ENCODE data around the gene PHF5A.
"Not testable (repeated sequence)": the region's sequence is repeated elsewhere in the genome, so short reads cannot be mapped to it uniquely, and the experiment has no call there.

The PHF5A gene

GRCh38 chr22:41434361-41435003, 34.0 kb downstream of the PHF5A start:
- H3K27ac ChIP-seq (ENCODE audit: low read length); H3K9me3 ChIP-seq (ENCODE audit: control insufficient read depth, insufficient read depth, low read length); H3K4me3 ChIP-seq (ENCODE audit: low read length); H3K27me3 ChIP-seq (ENCODE audit: control insufficient read depth, insufficient read depth, low read length); DNase-seq (ENCODE audit: low read depth, low spot score); H3K4me1 ChIP-seq (ENCODE audit: control insufficient read depth, insufficient read depth, low read length): not testable (repeated sequence)
- H3K36me3 ChIP-seq (ENCODE audit: control insufficient read depth, insufficient read depth, low read length), result peaks cover 32% of the 10 kb centered on the region
- WGBS (ENCODE audit: insufficient coverage, insufficient read length), result no CpG with 5 or more reads among the region's 5 CpGs

DNA sequence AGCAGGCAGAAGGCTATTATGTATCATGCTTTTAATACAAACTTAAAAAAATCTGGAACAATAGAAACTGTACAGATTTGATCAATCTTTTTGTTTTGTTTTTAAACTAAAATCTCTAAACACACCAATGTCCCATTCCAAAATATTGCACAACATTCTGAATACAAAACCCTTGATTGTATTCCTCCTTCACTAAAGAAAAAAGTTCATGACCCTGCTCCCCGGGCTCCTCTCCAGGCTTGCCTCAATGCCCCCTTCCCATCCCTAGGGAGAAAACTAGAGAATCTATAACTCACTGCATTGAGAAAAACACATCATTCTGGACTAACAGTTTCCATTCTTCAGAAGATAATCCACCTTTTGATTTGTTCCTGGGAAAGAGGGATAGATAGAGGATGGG, 35.0 kb downstream of the PHF5A start:
- WGBS (ENCODE audit: insufficient coverage, insufficient read length), result no CpG with 5 or more reads among the region's 1 CpG
- not testable (repeated sequence) for H3K4me3 ChIP-seq (ENCODE audit: low read length); H3K27ac ChIP-seq (ENCODE audit: low read length); H3K27me3 ChIP-seq (ENCODE audit: control insufficient read depth, insufficient read depth, low read length); DNase-seq (ENCODE audit: low read depth, low spot score); H3K9me3 ChIP-seq (ENCODE audit: control insufficient read depth, insufficient read depth, low read length); H3K4me1 ChIP-seq (ENCODE audit: control insufficient read depth, insufficient read depth, low read length)
- H3K36me3 ChIP-seq (ENCODE audit: control insufficient read depth, insufficient read depth, low read length), result peaks cover 28% of the 10 kb centered on the region

DNA sequence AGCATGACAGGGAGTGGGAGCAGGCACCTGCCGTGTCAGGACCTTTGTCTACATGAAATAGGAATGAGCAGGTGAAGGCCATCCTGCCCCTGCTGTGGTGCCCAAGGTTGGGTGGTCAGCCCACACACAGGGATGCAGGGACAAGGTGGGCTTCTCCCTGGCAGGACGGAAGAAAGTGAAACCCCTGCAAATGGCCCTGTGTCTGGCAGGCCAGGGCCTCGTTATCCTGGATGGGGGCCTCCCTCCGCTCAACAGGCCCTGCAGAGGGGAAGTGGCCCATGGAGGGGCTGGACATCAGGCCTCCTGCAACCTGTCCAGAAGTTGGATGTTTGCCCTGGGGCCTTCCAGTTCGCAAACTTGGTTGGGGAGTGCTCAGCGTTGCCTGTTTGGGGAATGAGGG, 36.8 kb downstream of the PHF5A start:
- no peaks in the 10 kb centered on the region for H3K4me1 ChIP-seq (ENCODE audit: control insufficient read depth, insufficient read depth, low read length)
- no peak for DNase-seq (ENCODE audit: low read depth, low spot score)
- WGBS (ENCODE audit: insufficient coverage, insufficient read length), result no CpG with 5 or more reads among the region's 6 CpGs
- peaks cover 20% of the 10 kb centered on the region for H3K36me3 ChIP-seq (ENCODE audit: control insufficient read depth, insufficient read depth, low read length)
- no peaks in the 10 kb centered on the region for H3K9me3 ChIP-seq (ENCODE audit: control insufficient read depth, insufficient read depth, low read length)
- no peaks in the 10 kb centered on the region for H3K27me3 ChIP-seq (ENCODE audit: control insufficient read depth, insufficient read depth, low read length)
- no peak overlapping the region for H3K27ac ChIP-seq (ENCODE audit: low read length)
- H3K4me3 ChIP-seq (ENCODE audit: low read length), result no peak overlapping the region

DNA sequence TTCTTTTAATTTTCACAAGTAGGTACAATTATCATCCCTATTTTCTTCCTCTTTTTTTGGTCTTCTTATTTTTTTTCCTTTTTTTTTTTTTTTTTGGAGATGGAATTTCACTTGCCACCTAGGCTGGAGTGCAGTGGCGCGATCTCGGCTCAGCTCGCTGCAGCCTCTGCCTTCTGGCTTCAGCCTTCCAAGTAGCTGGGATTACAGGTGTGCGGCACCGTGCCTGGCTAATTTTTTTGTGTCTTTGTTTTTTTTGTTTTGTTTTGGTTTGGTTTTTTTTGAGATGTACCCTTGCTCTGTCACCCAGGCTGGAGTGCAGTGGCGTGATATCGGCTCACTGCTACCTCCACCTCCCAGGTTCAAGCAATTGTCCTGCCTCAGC, 38.5 kb downstream of the PHF5A start:
- no CpG with 5 or more reads among the region's 8 CpGs for WGBS (ENCODE audit: insufficient coverage, insufficient read length)
- DNase-seq (ENCODE audit: low read depth, low spot score), result no peak
- H3K27ac ChIP-seq (ENCODE audit: low read length), result no peak overlapping the region
- no peaks in the 10 kb centered on the region for H3K27me3 ChIP-seq (ENCODE audit: control insufficient read depth, insufficient read depth, low read length)
- peaks cover 3% of the 10 kb centered on the region; the same call in 1 of the 2 replicates for H3K36me3 ChIP-seq (ENCODE audit: control insufficient read depth, insufficient read depth, low read length)
- H3K4me1 ChIP-seq (ENCODE audit: control insufficient read depth, insufficient read depth, low read length), result no peaks in the 10 kb centered on the region
- no peaks in the 10 kb centered on the region for H3K9me3 ChIP-seq (ENCODE audit: control insufficient read depth, insufficient read depth, low read length)
- no peak overlapping the region for H3K4me3 ChIP-seq (ENCODE audit: low read length)

GRCh38 chr22:41429232-41429950, 39.1 kb downstream of the PHF5A start:
- H3K27ac ChIP-seq (ENCODE audit: low read length), result no peak overlapping the region
- no peak for DNase-seq (ENCODE audit: low read depth, low spot score)
- H3K9me3 ChIP-seq (ENCODE audit: control insufficient read depth, insufficient read depth, low read length), result no peaks in the 10 kb centered on the region
- H3K4me1 ChIP-seq (ENCODE audit: control insufficient read depth, insufficient read depth, low read length), result no peaks in the 10 kb centered on the region
- no peaks in the 10 kb centered on the region for H3K36me3 ChIP-seq (ENCODE audit: control insufficient read depth, insufficient read depth, low read length)
- no peaks in the 10 kb centered on the region for H3K27me3 ChIP-seq (ENCODE audit: control insufficient read depth, insufficient read depth, low read length)
- no CpG with 5 or more reads among the region's 13 CpGs for WGBS (ENCODE audit: insufficient coverage, insufficient read length)
- no peak overlapping the region for H3K4me3 ChIP-seq (ENCODE audit: low read length)

DNA sequence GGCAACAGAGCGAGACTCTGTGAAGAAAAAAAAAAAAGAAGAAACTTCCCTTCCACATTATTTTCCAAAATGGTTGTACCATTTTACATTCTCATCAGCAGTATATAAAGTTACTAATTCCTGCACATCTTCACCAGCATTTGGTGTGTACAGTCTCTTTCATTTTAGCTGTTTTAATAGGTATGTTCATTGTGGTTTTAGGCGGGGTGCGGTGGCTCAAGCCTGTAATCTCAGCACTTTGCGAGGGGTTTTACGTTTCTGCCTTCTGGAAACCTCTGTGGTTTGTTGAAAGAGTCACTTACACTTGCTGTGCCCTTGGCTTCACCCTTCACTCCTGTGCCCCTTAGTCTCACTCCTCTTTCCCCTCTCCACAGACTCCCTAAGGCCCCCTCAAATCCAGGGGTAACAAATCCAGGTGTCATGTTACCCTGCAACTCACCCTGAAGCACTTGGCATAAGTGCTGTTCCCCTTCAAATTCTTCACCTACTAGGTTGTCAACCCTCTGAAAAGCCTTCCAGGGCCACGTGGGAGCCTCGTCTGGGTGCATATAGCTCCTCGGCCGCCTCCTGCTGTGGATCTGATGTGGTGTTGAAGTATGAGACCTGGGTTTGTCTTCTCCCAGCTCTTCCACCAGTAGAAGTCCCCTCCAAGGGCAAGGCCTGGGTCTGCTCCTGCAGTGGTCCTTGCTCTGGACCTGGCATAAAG, 42.7 kb downstream of the PHF5A start:
- Histone ChIP-seq H3K27me3 (ENCODE audit: control insufficient read depth, insufficient read depth, low read length) (no peaks in the 10 kb centered on the region), H3K4me1 (ENCODE audit: control insufficient read depth, insufficient read depth, low read length) (no peaks in the 10 kb centered on the region), H3K27ac (ENCODE audit: low read length) (no peak overlapping the region), H3K36me3 (ENCODE audit: control insufficient read depth, insufficient read depth, low read length) (no peaks in the 10 kb centered on the region), H3K9me3 (ENCODE audit: control insufficient read depth, insufficient read depth, low read length) (no peaks in the 10 kb centered on the region), H3K4me3 (ENCODE audit: low read length) (no peak overlapping the region)
- WGBS (ENCODE audit: insufficient coverage, insufficient read length), result no CpG with 5 or more reads among the region's 9 CpGs
- no peak for DNase-seq (ENCODE audit: low read depth, low spot score)

DNA sequence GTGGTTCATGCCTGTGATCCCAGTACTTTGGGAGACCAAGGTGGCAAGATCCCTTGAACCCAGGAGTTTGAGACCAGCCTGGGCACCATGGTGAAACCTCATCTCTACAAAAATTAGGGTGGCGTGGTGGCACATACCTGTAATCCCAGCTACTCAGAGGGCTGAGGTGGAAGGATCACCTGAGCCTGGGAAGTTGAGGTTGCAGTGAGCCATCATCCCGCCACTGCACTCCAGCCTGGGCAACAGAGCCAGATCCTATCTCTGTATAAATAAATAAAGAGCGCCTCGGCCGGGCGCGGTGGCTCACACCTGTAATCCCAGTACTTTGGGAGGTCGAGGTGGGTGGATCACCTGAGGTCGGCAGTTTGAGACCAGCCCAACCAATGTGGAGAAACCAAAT, 49.8 kb downstream of the PHF5A start:
- no peak overlapping the region for H3K27ac ChIP-seq (ENCODE audit: low read length)

GRCh38 chr22:41417622-41418390, 50.7 kb downstream of the PHF5A start:
- Histone ChIP-seq H3K27me3 (ENCODE audit: control insufficient read depth, insufficient read depth, low read length) (no peaks in the 10 kb centered on the region), H3K36me3 (ENCODE audit: control insufficient read depth, insufficient read depth, low read length) (no peaks in the 10 kb centered on the region), H3K27ac (ENCODE audit: low read length) (no peak overlapping the region), H3K4me1 (ENCODE audit: control insufficient read depth, insufficient read depth, low read length) (peaks cover 5% of the 10 kb centered on the region), H3K9me3 (ENCODE audit: control insufficient read depth, insufficient read depth, low read length) (no peaks in the 10 kb centered on the region), H3K4me3 (ENCODE audit: low read length) (no peak overlapping the region)
- WGBS (ENCODE audit: insufficient coverage, insufficient read length), result no CpG with 5 or more reads among the region's 13 CpGs
- no peak for DNase-seq (ENCODE audit: low read depth, low spot score)

More for the DNA sequence above, 49.8 kb downstream of the PHF5A start:
- H3K27me3 ChIP-seq (ENCODE audit: control insufficient read depth, insufficient read depth, low read length), result no peaks in the 10 kb centered on the region
- DNase-seq (ENCODE audit: low read depth, low spot score), result no peak
- H3K36me3 ChIP-seq (ENCODE audit: control insufficient read depth, insufficient read depth, low read length), result no peaks in the 10 kb centered on the region
- no peaks in the 10 kb centered on the region for H3K9me3 ChIP-seq (ENCODE audit: control insufficient read depth, insufficient read depth, low read length)
- no peak overlapping the region for H3K4me3 ChIP-seq (ENCODE audit: low read length)
- peaks cover 5% of the 10 kb centered on the region; the same call in 1 of the 2 replicates for H3K4me1 ChIP-seq (ENCODE audit: control insufficient read depth, insufficient read depth, low read length)
- no CpG with 5 or more reads among the region's 9 CpGs for WGBS (ENCODE audit: insufficient coverage, insufficient read length)

- Histone ChIP-seq H3K9me3 (ENCODE audit: control insufficient read depth, insufficient read depth, low read length) (no peaks in the 10 kb centered on the region), H3K36me3 (ENCODE audit: control insufficient read depth, insufficient read depth, low read length) (no peaks in the 10 kb centered on the region), H3K4me1 (ENCODE audit: control insufficient read depth, insufficient read depth, low read length) (peaks cover 7% of the 10 kb centered on the region), H3K27me3 (ENCODE audit: control insufficient read depth, insufficient read depth, low read length) (no peaks in the 10 kb centered on the region), H3K4me3 (ENCODE audit: low read length) (no peak overlapping the region), H3K27ac (ENCODE audit: low read length) (no peak overlapping the region)
- no CpG with 5 or more reads among the region's 4 CpGs for WGBS (ENCODE audit: insufficient coverage, insufficient read length)
- no peak for DNase-seq (ENCODE audit: low read depth, low spot score)
These were observed 52.9 kb downstream of the PHF5A start for GRCh38 chr22:41415554-41415953.
